Stimulated activated CD4-positive, alpha-beta T cell treated with anti-CD3 and anti-CD28 coated beads, Interleukin-4, amount 100 ng/mL, for 4 hours (primary cell): ENCODE measurements around the gene AMPD2.

ENCODE experiments used
- DNase-seq, 2 experiments: peaks; one replicate each; pipeline ENCODE4 v3.0.0-alpha.2; 2020

AMPD2 gene

DNA sequence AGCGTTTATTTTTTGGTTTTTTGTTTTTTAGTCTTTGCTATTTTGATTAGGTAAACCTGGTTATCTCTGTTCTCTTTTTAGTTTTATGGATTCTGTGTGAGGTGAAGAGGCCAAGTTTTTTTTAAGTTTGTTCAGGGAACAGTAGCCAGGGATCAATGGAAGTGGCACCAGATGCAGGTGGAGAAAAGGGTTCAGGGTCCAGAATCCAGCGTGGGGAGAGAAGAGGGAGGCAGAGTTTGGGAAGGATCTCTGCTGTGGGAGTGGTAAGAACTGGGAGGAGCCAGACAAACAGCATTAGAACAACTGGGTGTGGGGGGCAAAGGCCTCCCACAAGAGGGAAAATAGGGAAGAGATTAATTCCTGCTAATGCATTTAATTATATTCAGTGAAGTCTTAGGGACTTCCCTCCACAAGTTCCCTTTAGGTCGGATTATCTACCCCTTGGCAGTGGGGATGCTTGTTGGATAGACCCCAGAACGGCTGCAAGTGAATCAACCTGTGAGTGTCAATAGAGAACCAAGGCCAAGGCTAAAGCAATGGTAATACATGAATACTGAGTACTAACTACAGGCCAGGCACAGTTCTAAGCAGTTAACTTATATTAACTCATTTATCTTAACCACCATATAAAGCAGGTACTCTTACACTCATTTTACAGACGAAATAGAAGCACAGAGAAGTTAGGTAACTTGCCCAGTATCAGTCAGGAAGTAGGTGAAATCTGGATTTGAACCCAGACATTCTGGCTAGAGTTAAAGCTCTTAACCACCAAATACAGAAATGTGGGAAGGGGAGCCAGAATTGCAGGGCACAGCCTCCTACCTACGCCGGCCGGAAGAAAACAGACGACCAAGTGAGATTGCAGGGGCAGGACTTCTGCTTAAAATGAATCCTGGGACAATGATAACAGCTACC lies 719 bp upstream of the AMPD2 start:
- DNase-seq = no peak

DNA sequence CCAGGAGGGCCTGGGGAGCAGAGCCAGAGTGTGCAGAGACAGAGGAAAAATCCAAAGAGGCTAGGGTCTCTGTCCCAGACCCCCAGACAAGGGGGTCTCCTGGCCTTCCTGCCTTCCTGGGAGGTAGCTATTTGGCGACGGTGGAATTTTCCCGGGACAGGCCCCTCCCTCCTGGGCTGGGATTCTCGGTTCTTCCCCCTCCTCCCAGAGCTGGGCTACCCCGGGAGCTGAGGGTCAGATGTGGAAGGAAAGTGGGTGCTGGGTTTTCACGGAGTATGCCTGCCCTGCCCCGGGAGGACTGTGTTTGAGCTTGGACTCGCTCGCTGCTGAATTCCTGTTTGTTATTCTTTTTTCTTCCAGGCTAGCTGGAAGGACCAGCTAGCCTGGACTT lies 759 bp downstream of the AMPD2 start:
- no peak for DNase-seq

DNA sequence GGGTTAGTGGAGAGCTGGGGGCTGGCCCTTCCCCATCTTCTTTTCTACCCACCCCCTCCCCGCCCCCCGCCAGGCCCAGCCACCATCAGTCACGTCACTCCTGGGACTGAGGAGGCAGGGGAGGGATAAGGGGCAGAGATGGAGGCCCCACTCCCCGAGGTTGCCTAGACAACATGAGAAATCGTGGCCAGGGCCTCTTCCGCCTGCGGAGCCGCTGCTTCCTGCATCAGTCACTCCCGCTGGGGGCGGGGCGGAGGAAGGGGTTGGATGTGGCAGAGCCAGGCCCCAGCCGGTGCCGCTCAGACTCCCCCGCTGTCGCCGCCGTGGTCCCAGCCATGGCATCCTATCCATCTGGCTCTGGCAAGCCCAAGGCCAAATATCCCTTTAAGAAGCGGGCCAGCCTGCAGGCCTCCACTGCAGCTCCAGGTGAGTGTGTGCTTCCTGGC lies 1.2 kb downstream of the AMPD2 start:
- DNase-seq = peak; percentile 96

DNA sequence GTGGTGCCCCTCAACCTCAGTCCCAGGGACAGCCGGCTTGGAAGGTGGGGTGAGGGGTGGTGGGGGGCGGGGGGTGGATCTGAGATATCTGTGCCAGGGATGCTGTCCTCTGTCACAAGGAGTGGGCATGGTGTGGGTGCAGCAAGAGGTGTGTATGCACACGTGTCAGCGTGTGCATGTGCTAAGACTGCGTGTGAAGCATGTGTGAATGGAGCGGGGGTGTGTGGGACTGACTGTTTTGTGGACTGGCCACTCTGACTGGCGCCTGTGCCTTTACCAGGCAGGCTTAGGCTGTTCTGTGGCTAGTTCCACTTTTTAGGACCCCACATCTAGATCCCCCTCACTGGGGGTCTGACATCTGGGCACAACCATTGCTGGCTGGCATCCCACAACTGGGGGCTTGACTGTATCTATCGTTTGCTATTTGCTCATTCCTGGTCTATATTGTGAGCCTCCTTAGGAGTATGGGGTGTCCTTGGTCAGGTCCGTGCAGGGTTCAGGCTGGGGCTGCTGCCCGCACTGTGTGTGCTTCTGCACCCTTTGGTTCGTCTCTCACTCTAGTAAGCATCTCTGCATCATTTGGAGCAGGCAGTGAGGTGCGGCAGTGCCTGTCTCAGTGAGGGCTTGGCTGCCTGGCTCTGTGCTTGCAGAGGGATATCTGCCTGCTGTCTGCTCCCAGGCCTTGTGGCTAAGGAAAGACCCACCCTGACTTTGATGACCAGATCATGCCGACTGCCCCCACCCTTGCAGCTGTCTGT lies 1.9 kb downstream of the AMPD2 start:
- DNase-seq = peak in 1 of 2 experiments; percentile 16

DNA sequence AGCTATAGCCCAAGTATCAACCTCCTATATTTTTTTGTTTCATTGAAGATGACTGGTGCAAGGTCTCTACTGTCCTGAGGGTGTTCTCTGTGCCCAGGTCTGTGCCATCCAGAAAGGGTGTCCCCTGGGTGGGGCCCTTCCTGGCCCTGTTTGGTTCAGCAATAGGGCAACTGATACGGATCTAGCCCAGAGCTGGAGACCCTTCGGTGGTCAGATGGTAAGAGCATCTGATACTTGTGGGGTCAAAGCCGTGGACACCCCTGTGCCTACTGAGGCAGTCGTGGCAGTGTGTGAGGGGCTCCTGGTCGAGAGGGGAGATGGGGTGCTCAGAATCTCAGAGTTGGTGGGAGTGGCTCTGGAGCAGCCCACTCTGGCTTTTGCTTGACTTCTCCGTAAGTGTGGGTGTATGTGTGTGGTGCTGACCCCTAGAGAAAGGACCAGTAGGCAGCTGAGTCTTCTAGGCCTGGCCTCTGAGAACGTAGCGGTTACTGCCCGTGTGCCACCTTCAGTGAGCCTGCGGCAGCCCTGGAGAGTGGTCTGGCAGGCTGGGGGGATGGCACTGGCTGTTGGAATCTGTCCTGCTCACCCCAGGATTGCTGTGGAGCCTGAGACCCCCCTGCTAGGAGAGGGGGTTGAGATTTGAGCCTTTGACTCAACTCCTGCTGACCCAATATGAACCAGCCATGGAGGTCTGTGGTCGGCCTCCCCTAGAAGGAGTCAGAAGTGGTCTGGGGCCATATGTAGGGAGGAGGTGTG lies 2.7 kb downstream of the AMPD2 start:
- DNase-seq = no peak

DNA sequence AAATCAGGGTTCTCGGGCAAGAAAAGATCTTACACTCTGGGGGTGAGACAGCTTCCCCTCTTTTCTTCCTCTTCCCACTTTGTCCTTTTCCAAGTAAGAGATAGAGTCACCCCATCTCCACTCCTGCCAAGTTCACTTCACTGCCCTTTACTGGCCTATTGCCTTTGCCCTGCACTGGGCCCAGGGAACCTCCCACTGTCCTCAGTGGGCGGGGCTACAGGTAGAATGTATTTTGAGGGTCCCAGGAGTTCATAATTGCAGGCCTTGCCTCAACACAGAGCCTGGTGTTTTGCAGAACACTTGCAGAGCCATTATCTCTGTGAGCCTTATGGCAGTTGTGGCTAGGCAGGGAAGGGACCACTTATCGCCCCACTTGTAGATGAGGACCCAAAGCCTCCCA lies 3.3 kb downstream of the AMPD2 start:
- no peak for DNase-seq

DNA sequence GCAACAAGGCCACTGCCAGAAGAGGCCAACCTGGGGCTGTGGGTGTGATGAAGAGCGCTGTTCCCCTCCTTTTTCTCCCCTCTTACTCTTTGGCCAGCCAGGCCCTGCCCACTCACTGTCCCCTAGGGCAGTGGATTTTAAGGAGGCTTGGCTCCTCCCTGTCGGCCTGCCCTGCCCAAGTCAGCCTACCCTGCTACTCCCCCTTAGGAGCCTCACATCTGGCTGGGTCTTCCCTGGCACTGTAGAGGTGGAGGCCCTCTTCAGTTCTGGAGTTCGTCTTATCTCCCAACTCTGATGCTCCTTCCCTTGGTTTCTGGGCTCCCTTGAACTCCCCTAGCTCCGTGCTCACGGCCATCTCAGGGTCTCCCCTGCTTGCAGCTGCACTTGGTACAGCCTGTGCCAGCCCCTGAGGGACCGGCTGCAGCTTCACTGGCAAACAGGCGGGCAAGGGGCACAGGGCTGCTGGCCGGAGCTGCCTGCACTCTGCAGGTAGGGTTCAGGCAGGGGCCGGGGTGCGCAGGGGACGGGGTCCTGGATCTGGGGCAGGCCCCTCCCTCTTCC lies 4.0 kb downstream of the AMPD2 start:
- no peak for DNase-seq

DNA sequence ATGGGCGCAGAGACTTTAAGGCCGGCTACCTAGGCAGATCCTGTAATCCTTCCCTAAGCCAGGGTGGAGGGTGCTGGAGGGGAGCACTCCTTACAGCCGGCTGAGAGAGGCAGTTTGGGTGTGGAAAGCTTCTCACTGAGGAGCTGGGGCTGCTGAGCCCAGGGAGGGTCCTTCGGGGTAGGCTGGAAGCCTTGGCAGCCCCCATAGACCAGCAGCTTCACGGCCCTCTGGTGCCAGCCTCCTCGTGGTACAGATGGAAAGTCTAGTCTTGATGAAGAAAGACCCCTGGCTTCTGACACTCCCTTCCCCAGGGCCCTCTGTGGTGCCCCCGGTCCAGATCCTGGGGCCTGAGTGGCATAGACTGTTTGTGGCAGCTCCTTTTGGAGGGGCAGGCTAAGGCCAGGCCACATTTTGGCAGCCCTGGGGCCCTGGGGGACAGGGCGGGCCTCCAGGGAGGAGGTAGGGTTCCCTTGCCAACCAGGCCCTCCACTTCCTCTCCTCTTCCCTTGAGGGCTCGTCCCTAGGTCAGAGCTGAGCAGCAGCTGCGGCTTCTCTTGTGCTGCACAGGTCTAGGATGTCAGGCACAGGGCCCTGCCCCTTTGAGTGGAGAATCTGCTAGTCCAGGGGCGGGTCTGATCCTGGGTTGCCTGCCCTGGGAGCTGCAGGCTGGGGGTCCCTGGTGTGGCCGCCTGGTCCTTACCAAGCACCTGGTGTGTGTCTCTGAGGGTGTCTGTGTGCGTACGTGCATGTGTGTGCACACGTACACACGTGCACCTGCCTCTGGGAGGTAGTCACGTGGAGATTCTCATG lies 4.8 kb downstream of the AMPD2 start:
- no peak for DNase-seq

DNA sequence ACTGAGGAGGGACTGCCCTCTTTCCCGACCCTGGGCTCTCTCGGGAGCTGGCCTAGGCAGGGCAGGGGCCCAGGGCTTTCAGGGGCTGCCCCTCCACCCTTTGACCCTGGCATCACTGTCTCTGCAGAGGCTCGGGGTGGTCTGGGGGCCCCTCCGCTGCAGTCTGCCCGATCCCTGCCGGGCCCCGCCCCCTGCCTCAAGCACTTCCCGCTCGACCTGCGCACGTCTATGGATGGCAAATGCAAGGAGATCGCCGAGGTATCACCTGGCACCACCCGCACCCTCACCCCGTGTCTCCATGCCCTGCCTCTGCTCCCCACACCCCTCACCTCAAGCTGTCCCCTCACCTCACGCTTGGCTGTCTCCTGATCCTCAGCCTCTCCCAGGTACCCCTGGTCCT lies 5.5 kb downstream of the AMPD2 start:
- DNase-seq = no peak

DNA sequence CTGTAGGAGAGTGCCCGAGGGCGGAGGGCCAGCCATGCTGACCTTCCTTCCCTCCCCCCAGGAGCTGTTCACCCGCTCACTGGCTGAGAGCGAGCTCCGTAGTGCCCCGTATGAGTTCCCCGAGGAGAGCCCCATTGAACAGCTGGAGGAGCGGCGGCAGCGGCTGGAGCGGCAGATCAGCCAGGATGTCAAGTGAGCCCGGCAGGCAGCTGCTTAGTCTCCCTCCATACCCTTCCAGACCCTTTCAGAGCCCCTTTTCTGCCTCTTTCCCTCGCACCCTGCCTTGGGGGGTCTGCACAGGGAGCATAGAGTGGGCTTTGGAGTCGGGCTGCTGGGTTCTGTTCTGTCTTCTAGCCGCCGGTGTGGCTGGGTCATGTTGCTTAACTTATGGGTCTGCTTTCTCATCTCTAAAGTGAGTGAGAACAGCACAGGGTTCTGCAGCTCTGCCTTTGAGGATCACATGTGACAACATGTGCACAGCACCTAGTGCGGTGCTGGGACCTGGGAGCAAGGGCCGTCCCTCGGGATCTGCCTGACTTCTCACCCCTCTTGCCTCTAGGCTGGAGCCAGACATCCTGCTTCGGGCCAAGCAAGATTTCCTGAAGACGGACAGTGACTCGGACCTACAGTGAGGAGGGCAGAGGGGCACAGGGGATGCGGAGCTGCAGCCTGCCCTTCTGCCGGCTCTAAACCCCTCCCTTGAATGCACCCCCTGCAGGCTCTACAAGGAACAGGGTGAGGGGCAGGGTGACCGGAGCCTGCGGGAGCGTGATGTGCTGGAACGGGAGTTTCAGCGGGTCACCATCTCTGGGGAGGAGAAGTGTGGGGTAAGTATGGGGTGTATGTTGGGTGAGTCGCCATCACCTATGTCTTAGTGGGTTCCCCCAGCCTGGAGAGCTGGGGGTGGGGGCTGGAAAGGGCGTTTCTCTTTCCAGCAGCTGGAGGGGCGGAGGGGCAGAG lies 6.2 kb downstream of the AMPD2 start:
- DNase-seq = no peak

DNA sequence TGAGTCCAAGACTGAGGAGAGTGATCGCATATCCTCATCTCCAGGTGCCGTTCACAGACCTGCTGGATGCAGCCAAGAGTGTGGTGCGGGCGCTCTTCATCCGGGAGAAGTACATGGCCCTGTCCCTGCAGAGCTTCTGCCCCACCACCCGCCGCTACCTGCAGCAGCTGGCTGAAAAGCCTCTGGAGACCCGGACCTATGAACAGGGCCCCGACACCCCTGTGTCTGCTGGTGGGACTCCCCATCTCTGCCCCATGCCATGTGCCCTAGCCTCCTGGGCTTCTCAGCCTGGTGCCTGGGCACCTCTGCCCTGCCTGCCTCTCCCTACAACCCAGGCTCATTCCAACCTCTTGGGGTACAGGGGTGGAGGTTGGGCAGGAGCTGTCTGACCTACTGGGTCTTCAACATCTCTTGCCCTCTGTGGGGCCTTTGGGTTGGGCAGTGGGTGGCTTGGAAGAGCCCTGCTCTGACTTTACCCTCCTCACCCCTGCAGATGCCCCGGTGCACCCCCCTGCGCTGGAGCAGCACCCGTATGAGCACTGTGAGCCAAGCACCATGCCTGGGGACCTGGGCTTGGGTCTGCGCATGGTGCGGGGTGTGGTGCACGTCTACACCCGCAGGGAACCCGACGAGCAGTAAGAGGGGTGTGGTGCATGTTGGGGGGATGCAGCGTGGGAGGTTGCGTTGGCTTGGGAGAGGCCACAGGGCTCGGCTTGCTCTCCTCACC lies 7.2 kb downstream of the AMPD2 start:
- DNase-seq = no peak

DNA sequence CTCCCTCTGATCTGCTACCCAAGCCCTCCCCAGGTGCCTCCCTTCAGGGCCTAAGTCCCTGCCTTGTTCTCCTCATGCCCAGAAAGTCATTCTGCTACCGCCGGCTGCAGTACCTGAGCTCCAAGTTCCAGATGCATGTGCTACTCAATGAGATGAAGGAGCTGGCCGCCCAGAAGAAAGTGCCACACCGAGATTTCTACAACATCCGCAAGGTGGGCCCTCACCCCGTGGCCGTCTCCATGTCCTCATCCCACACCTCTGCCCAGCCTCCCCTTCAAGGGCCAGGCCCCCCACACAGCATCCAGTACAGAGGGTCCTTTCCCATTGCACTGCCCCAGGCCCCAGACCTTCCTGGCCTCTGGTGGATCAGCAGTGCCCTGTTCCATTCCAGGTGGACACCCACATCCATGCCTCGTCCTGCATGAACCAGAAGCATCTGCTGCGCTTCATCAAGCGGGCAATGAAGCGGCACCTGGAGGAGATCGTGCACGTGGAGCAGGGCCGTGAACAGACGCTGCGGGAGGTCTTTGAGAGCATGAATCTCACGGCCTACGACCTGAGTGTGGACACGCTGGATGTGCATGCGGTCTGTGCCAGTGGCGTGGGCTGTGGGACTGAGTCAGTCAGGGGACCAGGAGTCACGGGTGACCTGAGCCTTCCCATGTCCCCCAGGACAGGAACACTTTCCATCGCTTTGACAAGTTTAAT lies 8.2 kb downstream of the AMPD2 start:
- DNase-seq = no peak

DNA sequence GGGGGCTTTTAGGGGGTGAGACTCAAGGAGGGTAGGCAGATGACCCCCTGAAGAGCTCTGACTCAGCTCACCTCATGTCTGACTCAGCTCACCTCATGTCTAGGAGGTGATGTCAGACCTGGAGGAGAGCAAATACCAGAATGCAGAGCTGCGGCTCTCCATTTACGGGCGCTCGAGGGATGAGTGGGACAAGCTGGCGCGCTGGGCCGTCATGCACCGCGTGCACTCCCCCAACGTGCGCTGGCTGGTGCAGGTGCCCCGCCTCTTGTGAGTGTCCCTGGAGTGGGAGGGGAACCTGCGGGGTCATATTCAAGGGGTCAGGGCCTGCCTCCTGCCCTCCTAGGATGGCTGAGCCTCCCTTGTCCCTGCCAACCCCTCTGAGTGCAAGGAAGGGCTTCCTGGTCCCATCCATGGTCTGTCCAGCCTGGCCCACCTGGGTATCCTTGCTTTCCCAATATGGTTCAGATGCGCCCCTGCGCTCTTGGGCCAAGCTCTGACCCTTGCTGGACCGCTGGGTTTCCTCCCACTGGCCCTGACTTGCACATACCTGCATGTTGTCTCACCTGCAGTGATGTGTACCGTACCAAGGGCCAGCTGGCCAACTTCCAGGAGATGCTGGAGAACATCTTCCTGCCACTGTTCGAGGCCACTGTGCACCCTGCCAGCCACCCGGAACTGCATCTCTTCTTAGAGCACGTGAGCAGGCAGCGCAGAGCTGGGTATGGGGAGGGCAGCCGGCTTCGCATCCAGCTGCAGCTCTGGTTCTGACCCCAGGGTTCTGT lies 9.1 kb downstream of the AMPD2 start:
- no peak for DNase-seq

DNA sequence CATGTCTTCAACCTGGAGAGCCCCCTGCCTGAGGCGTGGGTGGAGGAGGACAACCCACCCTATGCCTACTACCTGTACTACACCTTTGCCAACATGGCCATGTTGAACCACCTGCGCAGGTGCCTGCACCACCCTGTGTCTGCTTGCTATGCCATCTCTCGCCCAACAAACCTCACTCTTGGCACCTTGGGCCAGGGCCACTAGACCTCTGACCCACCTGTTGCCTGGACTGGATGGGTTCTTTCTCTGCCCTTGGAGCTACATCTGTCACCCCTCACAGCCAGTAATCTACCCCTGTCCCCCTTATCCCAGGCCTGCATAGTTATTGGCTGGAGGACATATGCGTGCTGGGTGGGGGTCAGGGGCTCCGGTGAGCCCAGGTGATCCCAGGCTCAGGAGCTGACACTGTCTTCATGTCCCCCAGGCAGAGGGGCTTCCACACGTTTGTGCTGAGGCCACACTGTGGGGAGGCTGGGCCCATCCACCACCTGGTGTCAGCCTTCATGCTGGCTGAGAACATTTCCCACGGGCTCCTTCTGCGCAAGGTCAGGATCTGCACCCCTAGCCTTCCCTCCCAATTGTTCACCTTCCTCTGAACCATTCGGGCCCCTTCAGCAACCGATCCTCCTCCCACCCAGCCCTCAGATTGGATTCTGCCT lies 9.9 kb downstream of the AMPD2 start:
- no peak for DNase-seq

DNA sequence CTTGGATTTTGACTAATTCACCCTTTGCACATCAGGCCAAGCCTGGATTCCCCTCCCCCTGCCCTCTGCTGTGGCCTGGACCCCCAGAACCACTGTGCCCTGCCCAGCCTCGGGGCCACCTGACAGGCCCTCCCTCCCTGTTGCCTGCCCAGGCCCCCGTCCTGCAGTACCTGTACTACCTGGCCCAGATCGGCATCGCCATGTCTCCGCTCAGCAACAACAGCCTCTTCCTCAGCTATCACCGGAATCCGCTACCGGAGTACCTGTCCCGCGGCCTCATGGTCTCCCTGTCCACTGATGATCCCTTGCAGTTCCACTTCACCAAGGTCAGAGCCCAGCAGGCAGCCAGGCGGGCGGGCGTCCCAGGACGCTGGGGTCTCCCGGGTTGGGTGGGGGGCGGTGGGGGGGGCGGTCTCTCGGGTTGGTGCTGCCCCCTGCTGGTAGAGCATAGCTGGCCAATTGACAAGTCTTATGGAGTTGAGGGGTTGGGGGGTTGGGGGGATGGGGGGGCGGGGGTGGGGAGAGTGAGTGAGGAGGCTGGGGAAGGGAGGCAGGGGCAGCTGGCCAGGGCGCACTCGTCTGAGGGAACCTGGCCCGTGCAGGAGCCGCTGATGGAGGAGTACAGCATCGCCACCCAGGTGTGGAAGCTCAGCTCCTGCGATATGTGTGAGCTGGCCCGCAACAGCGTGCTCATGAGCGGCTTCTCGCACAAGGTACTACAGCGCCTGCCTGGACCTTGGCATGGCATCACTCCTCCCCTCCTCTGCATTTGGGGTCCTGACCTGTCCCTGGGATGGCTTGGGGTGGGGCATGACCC lies 10.7 kb downstream of the AMPD2 start:
- peak in 1 of 2 experiments; percentile 39 for DNase-seq

DNA sequence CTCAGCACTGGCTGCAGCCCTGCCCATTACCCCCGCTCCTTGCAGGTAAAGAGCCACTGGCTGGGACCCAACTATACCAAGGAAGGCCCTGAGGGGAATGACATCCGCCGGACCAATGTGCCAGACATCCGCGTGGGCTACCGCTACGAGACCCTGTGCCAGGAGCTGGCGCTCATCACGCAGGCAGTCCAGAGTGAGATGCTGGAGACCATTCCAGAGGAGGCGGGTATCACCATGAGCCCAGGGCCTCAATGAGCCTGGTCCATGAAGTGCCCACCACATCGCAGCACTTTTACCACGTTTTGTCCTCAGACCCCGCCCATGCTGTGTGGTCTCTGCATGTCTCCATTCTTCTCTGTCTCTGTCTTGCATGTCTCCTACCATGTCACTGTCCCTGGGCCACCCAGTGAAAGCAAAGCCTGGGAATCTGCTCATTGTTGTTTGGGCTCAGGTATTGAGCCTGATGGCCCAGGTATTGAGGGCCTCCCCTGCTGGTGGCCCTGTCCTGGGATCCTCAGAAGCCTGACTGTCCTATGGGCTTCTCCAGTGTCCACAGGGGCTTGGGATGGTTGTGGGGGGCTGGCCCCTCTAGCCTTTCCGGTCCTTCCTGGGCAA lies 11.4 kb downstream of the AMPD2 start:
- DNase-seq = no peak
